OCI-LY1 (cell line): ENCODE data around the gene ANXA7.

Source experiments
- CTCF ChIP-seq: fragments of 200-600 bp; sonication (generic), shearing (Covaris generic); IDR thresholded peaks from 2 replicates; pipeline ENCODE4 v1.5.1; 2017; ENCODE audit warnings: mild to moderate bottlenecking, antibody characterized with exemption, low read length, moderate library complexity, mixed read lengths
- EZH2 ChIP-seq: fragments of 200-600 bp; sonication (generic), shearing (Covaris generic); IDR thresholded peaks from 2 replicates; pipeline ENCODE4 v1.8.0; 2017; ENCODE audit warnings: borderline replicate concordance, mixed run types, mild to moderate bottlenecking, antibody characterized with exemption, low read length, moderate library complexity, mixed read lengths

GRCh38 chr10:73432646-73433537 is 19.0 kb upstream of the ANXA7 start:
- TF ChIP-seq CTCF (no peak), EZH2 (no peak)
